Activated CD4-positive, alpha-beta T cell treated with anti-CD3 and anti-CD28 coated beads for 36 hours (primary cell): ENCODE measurements around the gene CALCB. TPM values are rescaled to one million over a fixed set of nuclear protein-coding genes. Genes with fewer than 3 reads are reported as not detected.

Experiments
- ATAC-seq: fragments of 200-7000 bp; cut with Tn5 transposase; one replicate; pipeline ENCODE4 v1.10.0; 2021; ENCODE audit warnings: mild to moderate bottlenecking, moderate library complexity
- CTCF ChIA-PET: fragments of 350-600 bp; sonication (Branson Sonifier 250); formaldehyde crosslinking; loops from one replicate; lab custom pipeline; 2021; ENCODE audit warnings: antibody characterized with exemption; lab: Charles Lee
- POLR2A ChIA-PET: fragments of 350-600 bp; sonication (Branson Sonifier 250); formaldehyde crosslinking; loops from one replicate; lab custom pipeline; 2021; ENCODE audit warnings: antibody characterized with exemption, inconsistent platforms; lab: Charles Lee
- DNase-seq: peaks from one replicate; pipeline ENCODE4 v3.0.0-alpha.2; 2020
- H3K27ac Mint-ChIP-seq: one replicate; pipeline ENCODE4 v1.8.0; 2021; ENCODE audit warnings: mixed read lengths
- H3K27me3 Mint-ChIP-seq: one replicate; pipeline ENCODE4 v1.8.0; 2021; ENCODE audit warnings: mixed read lengths
- H3K36me3 Mint-ChIP-seq: one replicate; pipeline ENCODE4 v1.8.0; 2021; ENCODE audit warnings: low read depth, mixed read lengths
- H3K4me1 Mint-ChIP-seq: one replicate; pipeline ENCODE4 v1.8.0; 2021; ENCODE audit warnings: mixed read lengths
- H3K4me3 Mint-ChIP-seq: one replicate; pipeline ENCODE4 v1.8.0; 2021; ENCODE audit warnings: mild to moderate bottlenecking, moderate library complexity, mixed read lengths
- H3K9me3 Mint-ChIP-seq: one replicate; pipeline ENCODE4 v1.8.0; 2021; ENCODE audit warnings: low read depth, mixed read lengths
- intact Hi-C, 2 experiments: fragments of 100-400 bp; cut with DNase I in 1 of 2; cut with micrococcal nuclease in 1 of 2; formaldehyde crosslinking; loops; one replicate each; pipeline versions ENCODE4 v1.14.2 to v1.15.1; 2022 to 2024; cut with DNase I, micrococcal nuclease
- total RNA-seq, 2 experiments: library from RNA; stranded (reverse); gene quantifications; one replicate each; pipeline ENCODE4 v1.2.3, GENCODE V29; 2021

The CALCB gene
- total RNA-seq, 2 experiments from 2014 or later = 3.5 to 6.8 TPM

- H3K27me3 Mint-ChIP-seq = peaks cover 51% of the 10 kb centered on the region
Measured at GRCh38 chr11:15118431-15118830, 45.0 kb downstream of the CALCB start.

GRCh38 chr11:15119352-15119751 lies 46.0 kb downstream of the CALCB start:
- no peak for ATAC-seq
- no peak for DNase-seq
- ChIA-PET CTCF (interaction anchor here (0.8 to 1.7 kb wide), 2 partner anchors 88 to 158 kb away, joined by 3 read pairs; no protein-coding TSS in a partner anchor), POLR2A (no interaction called here)
- no peak overlapping the region for H3K27ac Mint-ChIP-seq
- peaks cover 6% of the 10 kb centered on the region for H3K4me1 Mint-ChIP-seq
- no peaks in the 10 kb centered on the region for H3K9me3 Mint-ChIP-seq
- peaks cover 43% of the 10 kb centered on the region for H3K27me3 Mint-ChIP-seq
- H3K36me3 Mint-ChIP-seq = no peaks in the 10 kb centered on the region
- intact Hi-C loops = no loop called here
- H3K4me3 Mint-ChIP-seq = no peak overlapping the region

More at GRCh38 chr11:15118431-15118830, 45.0 kb downstream of the CALCB start:
- Mint-ChIP-seq H3K36me3 (no peaks in the 10 kb centered on the region), H3K4me1 (peaks cover 11% of the 10 kb centered on the region), H3K4me3 (no peak overlapping the region), H3K9me3 (no peaks in the 10 kb centered on the region), H3K27ac (no peak overlapping the region)
- ChIA-PET POLR2A (interaction anchor here (0.6 kb wide), 1 partner anchor 9 kb away, joined by 3 read pairs; no protein-coding TSS in a partner anchor), CTCF (interaction anchor here (0.5 to 1.7 kb wide), 5 partner anchors 8 to 89 kb away, joined by 3 to 4 read pairs (median 3); no protein-coding TSS in a partner anchor)
- DNase-seq (peak; percentile 27), ATAC-seq (peak; percentile 90)
- intact Hi-C loops = no loop called here

- no peaks in the 10 kb centered on the region for H3K36me3 Mint-ChIP-seq
- no peak for ATAC-seq
- H3K27ac Mint-ChIP-seq = no peak overlapping the region
- peaks cover 6% of the 10 kb centered on the region for H3K4me1 Mint-ChIP-seq
- no peak overlapping the region for H3K4me3 Mint-ChIP-seq
- H3K27me3 Mint-ChIP-seq = peaks cover 42% of the 10 kb centered on the region
- DNase-seq = no peak
- no peaks in the 10 kb centered on the region for H3K9me3 Mint-ChIP-seq
- ChIA-PET CTCF (interaction anchor here (1.0 kb wide), 1 partner anchor 13 kb away, joined by 3 read pairs; no protein-coding TSS in a partner anchor), POLR2A (no interaction called here)
- intact Hi-C loops = no loop called here
Measured at GRCh38 chr11:15119826-15120225, 46.4 kb downstream of the CALCB start.

GRCh38 chr11:15123849-15124248 lies 50.5 kb downstream of the CALCB start:
- no peaks in the 10 kb centered on the region for H3K36me3 Mint-ChIP-seq
- intact Hi-C loops = no loop called here
- ChIA-PET CTCF (interaction anchor here (0.5 to 1.1 kb wide), 2 partner anchors 23 to 181 kb away, joined by 3 to 4 read pairs; no protein-coding TSS in a partner anchor), POLR2A (no interaction called here)
- H3K27ac Mint-ChIP-seq = no peak overlapping the region
- no peaks in the 10 kb centered on the region for H3K9me3 Mint-ChIP-seq
- DNase-seq = no peak
- peaks cover 14% of the 10 kb centered on the region for H3K27me3 Mint-ChIP-seq
- no peaks in the 10 kb centered on the region for H3K4me1 Mint-ChIP-seq
- no peak for ATAC-seq
- no peak overlapping the region for H3K4me3 Mint-ChIP-seq

- Mint-ChIP-seq H3K27me3 (peaks cover 11% of the 10 kb centered on the region), H3K36me3 (no peaks in the 10 kb centered on the region), H3K4me3 (no peak overlapping the region), H3K4me1 (no peaks in the 10 kb centered on the region), H3K9me3 (no peaks in the 10 kb centered on the region), H3K27ac (no peak overlapping the region)
- ChIA-PET CTCF (interaction anchor here (0.8 to 1.1 kb wide), 2 partner anchors 23 to 149 kb away, joined by 4 to 5 read pairs; no protein-coding TSS in a partner anchor), POLR2A (no interaction called here)
- intact Hi-C loops = no loop called here
- ATAC-seq = no peak
- DNase-seq = no peak
Measured at GRCh38 chr11:15124528-15124927, 51.1 kb downstream of the CALCB start.

GRCh38 chr11:15127341-15127740 lies 53.9 kb downstream of the CALCB start:
- Mint-ChIP-seq H3K4me3 (no peak overlapping the region), H3K27me3 (peaks cover 7% of the 10 kb centered on the region), H3K4me1 (no peaks in the 10 kb centered on the region), H3K36me3 (no peaks in the 10 kb centered on the region), H3K9me3 (no peaks in the 10 kb centered on the region), H3K27ac (no peak overlapping the region)
- DNase-seq (no peak), ATAC-seq (no peak)
- CTCF ChIA-PET = interaction anchor here (2.2 kb wide), 1 partner anchor 12 kb away, joined by 6 read pairs; no protein-coding TSS in a partner anchor
- POLR2A ChIA-PET = no interaction called here
- intact Hi-C loops = no loop called here

Other genes starting within 250 kb of the CALCB start
- 10 to 100 TPM; 13.1 to 14.8 TPM for gene CYP2R1, start 181.4 kb upstream of the CALCB start, total RNA-seq
- gene CALCA, start 101.2 kb upstream of the CALCB start, total RNA-seq = not detected
- gene INSC, start 41.3 kb downstream of the CALCB start, total RNA-seq = under 1 TPM; 0.64 to 0.69 TPM